Stimulated activated CD4-positive, alpha-beta T cell treated with anti-CD3 and anti-CD28 coated beads, Interleukin-15, amount 100 ng/mL, for 1 hour (primary cell): Measurements from ENCODE around the gene LAPTM5.
"Not testable (repeated sequence)": the region's sequence is repeated elsewhere in the genome, so short reads cannot be mapped to it uniquely, and the experiment has no call there.

ENCODE experiments used
- DNase-seq, 2 donors: peaks; one replicate each; pipeline ENCODE4 v3.0.0-alpha.2; 2020; ENCODE audit warnings: low read depth in 1 of 2, low spot score in 1 of 2

The LAPTM5 gene

DNA sequence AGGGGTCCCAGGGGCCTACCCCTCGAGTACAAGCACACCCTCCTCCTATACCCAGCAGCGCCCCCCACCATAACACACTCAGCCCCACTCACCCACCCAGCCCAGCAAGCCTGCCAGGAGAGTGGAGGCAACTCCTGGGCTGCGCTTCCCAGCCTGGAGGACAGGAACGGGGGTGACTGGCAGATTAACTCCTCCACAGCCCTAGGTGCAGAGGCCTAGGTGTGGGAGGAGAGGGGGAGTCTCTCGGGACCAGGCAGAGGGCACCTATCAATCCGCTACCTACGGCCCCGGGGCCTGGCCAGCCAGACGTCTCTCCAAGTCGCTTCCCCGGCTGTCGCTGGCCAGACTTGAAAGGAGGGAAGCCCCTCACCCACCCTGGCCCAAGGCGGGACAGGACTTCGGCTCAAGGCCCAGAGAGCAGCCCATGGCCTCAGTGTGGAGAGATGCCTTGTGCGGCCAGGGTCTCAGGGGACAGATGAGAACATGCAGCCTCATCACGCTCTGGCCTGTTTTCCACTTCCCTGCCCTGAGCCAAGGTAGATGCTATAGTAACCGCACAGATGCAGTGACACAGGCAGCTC is 59.1 kb downstream of the LAPTM5 start:
- no peak for DNase-seq

DNA sequence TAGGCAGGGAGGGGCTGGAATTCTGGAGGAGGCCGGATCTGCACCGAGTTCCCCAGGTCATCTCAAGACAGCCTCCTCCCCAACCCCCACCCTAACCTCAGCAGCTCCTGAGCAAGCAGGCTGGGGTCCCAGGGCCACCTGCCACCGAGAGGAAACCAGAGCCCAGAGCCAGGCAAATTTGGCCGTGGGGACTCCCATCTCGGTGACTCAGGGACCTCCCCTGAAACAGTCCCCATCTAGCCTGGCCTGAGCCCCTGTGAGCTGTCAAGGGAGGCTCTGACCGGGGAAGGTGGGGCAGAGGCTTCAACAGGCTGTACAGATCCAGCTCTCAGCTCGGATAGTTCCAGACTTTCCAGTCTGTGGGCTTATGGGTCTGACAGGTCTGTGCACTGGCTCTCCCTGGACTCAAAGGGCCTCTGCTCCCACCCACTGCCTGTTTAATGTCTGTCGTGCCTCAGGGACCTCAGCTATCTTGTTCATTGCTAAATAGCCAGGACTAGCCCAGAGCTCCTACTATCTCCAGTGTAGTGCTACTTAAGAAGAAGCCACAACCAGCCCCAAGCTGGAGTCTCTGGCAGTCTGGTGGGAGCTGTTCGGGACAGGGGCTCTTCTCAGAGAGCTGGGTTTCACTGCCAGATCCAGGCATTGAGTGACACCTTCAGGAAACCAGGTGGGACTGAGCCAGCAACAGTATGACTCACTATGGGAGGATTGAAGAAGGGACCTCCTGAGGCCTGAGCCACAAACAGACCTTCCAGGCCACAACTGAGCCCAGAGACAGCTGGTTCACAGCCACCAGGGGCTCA is 59.8 kb downstream of the LAPTM5 start:
- no peak for DNase-seq

DNA sequence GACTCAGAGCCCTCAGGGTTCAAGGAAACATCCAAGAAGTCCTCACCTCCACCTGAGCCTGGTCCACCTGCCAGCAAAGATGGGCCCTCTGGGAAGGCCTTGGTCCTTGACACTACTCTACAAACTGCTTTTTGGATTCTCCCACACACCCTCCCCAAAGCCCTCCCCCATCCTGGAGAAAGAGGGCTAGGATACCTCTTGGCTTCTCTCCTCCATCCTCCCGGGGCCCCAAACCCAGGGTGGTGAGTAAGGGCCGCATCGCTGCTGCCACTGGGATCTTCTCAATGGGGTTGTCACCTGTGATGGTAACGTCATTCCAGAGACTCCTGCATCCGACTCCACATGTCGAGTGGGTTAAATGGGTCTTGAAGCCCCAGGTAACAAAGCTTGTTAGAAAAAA is 60.7 kb downstream of the LAPTM5 start:
- no peak for DNase-seq

- no peak for DNase-seq
Observed at GRCh38 chr1:30695439-30695841, 62.1 kb downstream of the LAPTM5 start.

DNA sequence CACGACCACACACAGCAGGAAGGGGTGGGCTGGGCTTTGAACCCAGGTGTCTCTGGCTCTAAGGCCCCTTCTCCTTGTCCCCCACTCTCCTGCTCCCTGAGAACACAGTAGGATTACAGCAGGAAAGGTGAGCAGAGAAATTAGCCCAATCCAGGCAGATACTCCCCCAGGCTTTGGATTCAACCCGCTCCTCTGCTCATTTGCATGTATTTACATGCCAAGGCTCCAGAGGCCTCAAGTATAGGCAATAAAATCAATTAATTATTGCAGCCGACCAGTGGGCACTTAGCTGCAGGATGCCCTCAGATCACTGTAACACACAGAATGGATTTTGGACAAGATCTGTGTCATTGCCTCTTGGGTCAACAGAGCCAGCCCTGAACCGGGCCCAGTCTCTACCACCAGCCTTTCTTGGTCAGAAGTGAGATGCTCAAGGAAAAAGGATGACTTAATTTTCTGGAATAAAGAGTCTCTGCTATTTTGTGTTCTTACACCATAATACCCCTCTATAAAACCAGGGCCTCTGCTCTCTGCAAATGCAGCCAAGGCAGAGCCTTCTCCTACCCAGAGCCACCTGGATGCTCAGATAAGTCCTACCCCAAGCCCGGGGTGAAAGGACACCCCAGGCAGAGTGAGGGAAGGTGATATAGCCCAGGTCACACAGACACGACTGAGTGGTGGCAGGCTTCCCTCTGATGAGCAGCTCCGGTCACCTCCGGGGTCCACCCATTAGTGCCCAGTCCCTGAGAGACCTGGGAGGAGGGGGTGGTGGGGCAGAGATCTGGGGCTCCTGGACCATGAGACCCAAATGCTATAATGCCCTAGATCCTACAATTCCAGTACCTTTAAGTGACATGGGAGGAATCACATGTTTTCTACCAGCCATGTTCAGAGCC is 63.0 kb downstream of the LAPTM5 start:
- DNase-seq, result no peak

DNA sequence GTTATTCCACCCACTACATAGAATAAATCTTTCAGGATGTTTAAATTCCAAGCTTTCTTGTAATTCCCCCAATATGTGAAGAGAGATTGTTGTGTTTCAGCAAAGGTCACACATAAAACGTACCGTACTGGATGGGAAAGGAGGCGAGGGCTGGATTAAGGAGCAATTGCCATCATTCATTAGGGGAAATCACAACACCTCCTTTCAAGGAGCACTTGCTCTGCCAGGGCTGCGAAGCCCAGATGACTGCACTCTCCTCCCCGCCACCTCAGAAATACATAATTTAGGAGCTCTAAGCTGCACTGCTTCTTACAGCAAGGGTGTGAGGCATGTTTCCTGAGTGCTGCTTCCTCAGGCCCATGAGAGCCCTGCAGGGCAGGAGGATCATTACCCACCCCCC is 63.8 kb downstream of the LAPTM5 start:
- DNase-seq, result no peak

- DNase-seq, result no peak
Observed at GRCh38 chr1:30693366-30693765, 64.2 kb downstream of the LAPTM5 start.

GRCh38 chr1:30692948-30693301 is 64.6 kb downstream of the LAPTM5 start:
- no peak for DNase-seq

DNA sequence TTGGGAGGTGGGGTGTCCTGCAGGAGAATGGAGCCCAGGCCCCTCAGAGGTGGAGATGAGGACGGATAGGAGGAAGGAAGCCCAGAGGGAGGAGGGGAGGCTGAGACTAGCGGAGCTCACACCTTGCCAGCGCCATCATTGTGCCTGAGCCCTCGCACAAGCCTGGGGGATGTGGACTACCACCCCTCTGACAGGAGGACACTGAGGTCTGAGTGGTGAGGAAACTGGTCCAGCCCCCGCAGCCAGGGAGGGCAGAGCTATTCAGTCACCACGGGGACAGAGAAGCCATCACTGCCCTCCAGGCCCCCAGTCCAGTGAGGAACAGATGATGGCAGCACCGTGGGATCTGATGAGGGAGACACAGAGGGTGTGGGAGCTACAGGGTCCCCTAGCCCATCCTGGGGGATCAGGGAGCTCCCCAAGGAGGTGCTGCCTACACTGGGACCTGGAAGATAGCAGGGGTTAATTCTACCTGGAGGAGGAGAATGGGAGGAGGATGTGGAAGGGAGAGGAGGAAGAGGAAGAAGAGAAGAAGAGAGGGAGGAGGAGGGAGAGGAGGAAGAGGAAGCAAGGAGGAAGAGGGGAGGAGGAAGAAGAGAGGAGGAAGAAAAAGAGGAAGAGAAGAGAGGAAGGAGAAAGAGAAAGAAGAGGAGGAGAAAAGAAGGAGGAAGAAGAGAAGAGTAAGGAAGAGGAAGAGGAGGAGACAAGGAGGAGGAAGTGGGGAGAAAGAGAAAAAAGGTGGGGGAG is 65.2 kb downstream of the LAPTM5 start:
- DNase-seq, result no peak

DNA sequence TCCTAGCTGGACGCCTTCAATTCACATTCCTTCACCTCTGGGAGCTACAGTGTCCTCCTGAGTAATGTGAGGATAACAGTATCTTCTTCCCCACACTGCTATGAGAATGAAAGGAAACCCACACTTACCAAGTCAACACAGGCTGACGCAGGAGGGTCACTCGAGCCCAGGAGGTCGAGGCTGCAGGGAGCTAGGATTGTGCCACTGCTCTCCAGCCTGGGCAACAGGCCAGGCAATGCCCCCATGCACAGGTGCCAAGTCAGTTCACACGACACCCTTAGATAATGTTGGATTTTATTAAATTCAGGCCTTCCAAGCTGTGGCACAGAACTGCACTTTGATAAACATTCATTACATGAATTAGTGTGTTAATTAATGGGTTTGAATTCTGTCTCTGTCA is 66.1 kb downstream of the LAPTM5 start:
- DNase-seq, result no peak

- no peak for DNase-seq
Observed at GRCh38 chr1:30689901-30690645, 67.5 kb downstream of the LAPTM5 start.

GRCh38 chr1:30688920-30689794 is 68.4 kb downstream of the LAPTM5 start:
- DNase-seq, result no peak

DNA sequence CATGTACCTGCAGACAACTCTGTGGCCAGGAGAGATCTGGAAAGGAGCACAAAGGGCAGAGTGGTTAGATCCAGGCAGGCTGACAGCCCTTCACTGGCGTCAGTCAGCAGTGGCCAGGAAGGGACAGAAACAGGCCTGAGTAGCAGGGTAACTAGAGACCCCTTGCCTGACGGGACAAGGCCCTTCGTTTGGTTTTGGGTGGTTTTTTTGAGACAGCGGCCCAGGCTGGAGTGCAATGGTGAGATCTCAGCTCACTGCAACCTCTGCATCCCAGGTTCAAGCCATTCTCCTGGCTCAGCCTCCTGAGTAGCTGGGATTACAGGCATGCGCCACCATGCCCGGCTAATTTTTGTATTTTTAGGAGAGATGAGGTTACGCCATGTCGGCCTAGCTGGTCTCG is 69.1 kb downstream of the LAPTM5 start:
- DNase-seq, result not testable (repeated sequence)

DNA sequence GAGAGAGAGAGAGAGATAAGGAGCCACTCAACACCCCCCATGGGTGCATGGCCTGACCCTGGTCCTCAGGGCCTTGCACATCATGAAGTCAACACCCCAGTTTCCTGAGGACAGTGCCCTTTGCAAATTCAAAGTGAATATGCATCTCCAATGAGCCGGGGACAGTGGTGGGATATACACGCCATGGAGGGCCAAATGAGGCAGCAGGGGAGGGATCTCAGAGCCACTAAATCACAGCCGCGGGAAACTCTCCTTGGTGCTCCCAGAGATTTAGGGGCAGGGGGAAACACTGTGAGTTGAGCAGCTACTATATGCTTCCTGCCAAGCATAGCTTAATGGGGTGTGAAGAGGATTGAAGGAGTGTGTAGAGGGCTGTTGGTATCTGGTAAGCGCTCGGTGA is 69.7 kb downstream of the LAPTM5 start:
- DNase-seq, result no peak

GRCh38 chr1:30686236-30686935 is 71.2 kb downstream of the LAPTM5 start:
- DNase-seq, result no peak

- DNase-seq, result no peak
Observed at GRCh38 chr1:30685796-30686165, 71.8 kb downstream of the LAPTM5 start.

GRCh38 chr1:30684881-30685795 is 72.4 kb downstream of the LAPTM5 start:
- no peak for DNase-seq

DNA sequence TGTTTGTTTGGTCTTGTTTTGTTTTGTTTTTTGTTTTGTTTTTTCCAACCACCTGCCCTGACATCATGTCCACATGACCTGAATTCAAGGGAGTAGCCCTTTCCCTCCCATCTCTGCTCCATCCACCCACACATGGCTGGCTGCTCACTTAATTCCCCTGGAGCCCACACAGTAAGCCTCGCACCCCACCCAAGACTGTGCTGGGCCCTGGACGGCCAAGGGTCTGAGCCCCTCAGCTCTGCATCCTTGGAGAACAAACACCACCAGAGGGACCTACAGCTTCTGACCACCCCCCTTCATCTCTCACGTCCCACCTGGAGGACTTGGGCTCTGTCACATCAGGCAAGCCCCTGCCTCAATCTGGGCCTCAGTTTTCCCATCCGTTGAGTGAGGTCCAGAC is 73.3 kb downstream of the LAPTM5 start:
- no peak for DNase-seq
